B cell (primary cell): ENCODE data around the gene CERK. TPM values are rescaled to one million over a fixed set of nuclear protein-coding genes. Genes with fewer than 3 reads are reported as not detected.

ENCODE experiments used
- ATAC-seq: fragments of 200-7000 bp; cut with Tn5 transposase; one replicate; pipeline ENCODE4 v1.10.0; 2021; ENCODE audit warnings: low read depth, mild to moderate bottlenecking, moderate number of reproducible peaks, moderate library complexity
- CTCF ChIA-PET: fragments of 350-600 bp; sonication (Branson Sonifier 250); formaldehyde crosslinking; loops from one replicate; lab custom pipeline; 2021; ENCODE audit warnings: antibody characterized with exemption, inconsistent platforms; lab: Charles Lee
- POLR2A ChIA-PET: fragments of 350-600 bp; sonication (Branson Sonifier 250); formaldehyde crosslinking; loops from one replicate; lab custom pipeline; 2021; ENCODE audit warnings: antibody characterized with exemption; lab: Charles Lee
- DNase-seq: peaks from one replicate; pipeline ENCODE4 v3.0.0; 2013
- H2AFZ ChIP-seq: 2 replicates; pipeline ENCODE4 v1.6.1; 2012; ENCODE audit warnings: mild to moderate bottlenecking, low read depth, low read length; ENCODE audit not compliant: insufficient read depth, poor library complexity, severe bottlenecking
- H3K27ac ChIP-seq, 2 donors: 1 replicate in 1 of 2; 2 replicates in 1 of 2; pipeline ENCODE4 v1.5.1; 2012 to 2013; ENCODE audit warnings: low read length in 2 of 2, mild to moderate bottlenecking in 2 of 2, moderate library complexity in 1 of 2
- H3K27me3 ChIP-seq, 4 experiments: fragments of 200-600 bp in 1 of 4; sonication (generic) in 1 of 4; replicated peaks in 1 of 4; 1 replicate in 2 of 4; 2 replicates in 2 of 4; pipeline versions ENCODE4 v1.6.1 to v1.7.0; 2013 to 2016; ENCODE audit warnings: low read length in 3 of 4, mild to moderate bottlenecking in 2 of 4, mixed read lengths in 1 of 4, moderate library complexity in 1 of 4; ENCODE audit not compliant: insufficient read depth in 4 of 4, control insufficient read depth in 3 of 4; ENCODE audit errors: control extremely low read depth in 1 of 4
- H3K36me3 ChIP-seq, 2 experiments: replicated peaks in 1 of 2; 1 replicate in 1 of 2; 2 replicates in 1 of 2; pipeline versions ENCODE4 v1.6.1 to v1.7.1; 2013; ENCODE audit warnings: low read length in 1 of 2; ENCODE audit not compliant: insufficient read depth in 2 of 2, control insufficient read depth in 1 of 2; ENCODE audit errors: control extremely low read depth in 1 of 2, extremely low read depth in 1 of 2
- H3K4me1 ChIP-seq, 2 donors: fragments of 200-600 bp in 1 of 2; sonication (generic) in 1 of 2; 1 replicate in 1 of 2; 2 replicates in 1 of 2; pipeline versions ENCODE4 v1.5.1 to v1.6.1; 2013 to 2017; ENCODE audit warnings: low read length in 2 of 2; ENCODE audit not compliant: control insufficient read depth in 2 of 2, insufficient read depth in 2 of 2
- H3K4me2 ChIP-seq: replicated peaks from 2 replicates; pipeline ENCODE3; 2012; ENCODE audit warnings: mild to moderate bottlenecking, low read depth, low read length; ENCODE audit not compliant: poor library complexity, severe bottlenecking
- H3K4me3 ChIP-seq, 5 experiments: fragments of 200-600 bp in 1 of 5; sonication (generic) in 1 of 5; 1 replicate in 3 of 5; 2 replicates in 2 of 5; pipeline versions ENCODE4 v1.5.1 to v1.7.0; 2011 to 2016; ENCODE audit warnings: low read length in 4 of 5, mild to moderate bottlenecking in 4 of 5, low read depth in 2 of 5, control low read depth in 1 of 5, moderate library complexity in 1 of 5; ENCODE audit not compliant: insufficient read depth in 1 of 5; ENCODE audit errors: control extremely low read depth in 1 of 5, extremely low read depth in 1 of 5
- H3K79me2 ChIP-seq: fragments of 200-600 bp; sonication (generic); one replicate; pipeline ENCODE4 v1.6.0; 2016; ENCODE audit warnings: low read length; ENCODE audit not compliant: control insufficient read depth, insufficient read depth
- H3K9ac ChIP-seq: fragments of 200-600 bp; sonication (generic); 2 replicates; pipeline ENCODE4 v1.6.1; 2017; ENCODE audit warnings: mild to moderate bottlenecking, low read length, moderate library complexity
- H3K9me3 ChIP-seq, 3 donors: one replicate each; pipeline versions ENCODE4 v1.6.1 to v1.7.1; 2013; ENCODE audit warnings: low read length in 2 of 3; ENCODE audit not compliant: control insufficient read depth in 2 of 3, insufficient read depth in 1 of 3; ENCODE audit errors: control extremely low read depth in 1 of 3
- H4K20me1 ChIP-seq: 2 replicates; pipeline ENCODE4 v1.6.0; 2012; ENCODE audit warnings: mild to moderate bottlenecking, low read length; ENCODE audit not compliant: insufficient read depth, control insufficient read depth, poor library complexity, severe bottlenecking
- H3K27ac Mint-ChIP-seq: one replicate; pipeline ENCODE4 v1.8.0; 2021; ENCODE audit warnings: mixed read lengths
- H3K27me3 Mint-ChIP-seq: one replicate; pipeline ENCODE4 v1.8.0; 2021; ENCODE audit warnings: mixed read lengths
- H3K4me1 Mint-ChIP-seq: one replicate; pipeline ENCODE4 v1.8.0; 2021; ENCODE audit warnings: mixed read lengths
- H3K4me3 Mint-ChIP-seq: one replicate; pipeline ENCODE4 v1.8.0; 2021; ENCODE audit warnings: mixed read lengths
- H3K9me3 Mint-ChIP-seq: one replicate; pipeline ENCODE4 v1.8.0; 2022; ENCODE audit warnings: mixed read lengths; ENCODE audit not compliant: insufficient read depth
- CTCF ChIP-seq: fragments of 200-600 bp; IDR thresholded peaks from one replicate; pipeline ENCODE4 v1.8.0; 2022; ENCODE audit warnings: antibody characterized with exemption, mild to moderate bottlenecking
- EZH2 ChIP-seq: IDR thresholded peaks from 2 replicates; pipeline ENCODE4 v1.6.1; 2012; ENCODE audit warnings: borderline replicate concordance, low read depth, mild to moderate bottlenecking, moderate library complexity, low read length; ENCODE audit not compliant: insufficient read depth, poor library complexity, severe bottlenecking
- WGBS: methylation state at CpG from one replicate; pipeline ENCODE4 v1.1.5; 2013; ENCODE audit warnings: missing lambda C conversion rate; ENCODE audit not compliant: insufficient coverage; 5-methylcytosine and 5-hydroxymethylcytosine counted together
- intact Hi-C: fragments of 100-400 bp; cut with micrococcal nuclease; formaldehyde crosslinking; loops from one replicate; pipeline ENCODE4 v1.10.0; 2022
- polyA plus RNA-seq: library from polyadenylated mRNA; depleted of rRNA; stranded (reverse); fragments of >200 nt; gene quantifications from 2 replicates; pipeline ENCODE4 v1.2.3, GENCODE V29; 2012
- total RNA-seq, 2 donors: library from RNA; stranded (reverse); fragments of 120-200 nt in 1 of 2; gene quantifications; 1 replicate in 1 of 2; 2 replicates in 1 of 2; pipeline versions ENCODE4 v1.2.3 to v1.2.4, GENCODE V29; 2013 to 2022

CERK gene
- total and polyA plus RNA-seq, 2 donors (not counting 1 experiment from before 2014, with no cell fraction given) = 23.2 to 48.3 TPM

- H3K4me2 ChIP-seq = no peak overlapping the region
- ChIA-PET CTCF (interaction anchor here (0.8 kb wide), 1 partner anchor 94 kb away, joined by 4 read pairs; no protein-coding TSS in a partner anchor), POLR2A (no interaction called here)
- H3K4me3 ChIP-seq = no peak overlapping the region
- ATAC-seq (no peak), DNase-seq (no peak)
- no peak overlapping the region for H3K27ac ChIP-seq
- peaks cover 93% of the 10 kb centered on the region for H4K20me1 ChIP-seq
- no peak overlapping the region for H3K9ac ChIP-seq
- H3K36me3 ChIP-seq = peaks cover 0 to 29% of the 10 kb centered on the region in 2 experiments
- no peak overlapping the region for H2AFZ ChIP-seq
- no peaks in the 10 kb centered on the region for H3K9me3 ChIP-seq
- H3K4me3 Mint-ChIP-seq = no peak overlapping the region
- H3K27me3 ChIP-seq = no peaks in the 10 kb centered on the region
- H3K79me2 ChIP-seq = peaks cover 48% of the 10 kb centered on the region
- H3K9me3 Mint-ChIP-seq = no peaks in the 10 kb centered on the region
- TF ChIP-seq CTCF (no peak), EZH2 (no peak)
- H3K4me1 Mint-ChIP-seq = peaks cover 20% of the 10 kb centered on the region
- no peaks in the 10 kb centered on the region for H3K27me3 Mint-ChIP-seq
- intact Hi-C loops = no loop called here
- H3K4me1 ChIP-seq = peaks cover 10 to 12% of the 10 kb centered on the region in 2 donors
- 98% methylated on average over 5 of the region's 10 CpGs for WGBS
- no peak overlapping the region for H3K27ac Mint-ChIP-seq
Measured at GRCh38 chr22:46657655-46657953, 80.4 kb downstream of the CERK start.

- no peak overlapping the region for H3K4me3 Mint-ChIP-seq
- 94% methylated on average over 15 of the region's 15 CpGs for WGBS
- TF ChIP-seq CTCF (no peak), EZH2 (no peak)
- no peaks in the 10 kb centered on the region for H3K9me3 ChIP-seq
- no peak overlapping the region for H3K4me2 ChIP-seq
- H3K27ac ChIP-seq = no peak overlapping the region
- CTCF ChIA-PET = no interaction called here
- no peak overlapping the region for H3K4me3 ChIP-seq
- H3K27me3 Mint-ChIP-seq = no peaks in the 10 kb centered on the region
- H3K4me1 ChIP-seq = peaks cover 10 to 18% of the 10 kb centered on the region in 2 donors
- peaks cover 0 to 28% of the 10 kb centered on the region in 2 experiments for H3K36me3 ChIP-seq
- peaks cover 93% of the 10 kb centered on the region for H4K20me1 ChIP-seq
- DNase-seq (no peak), ATAC-seq (no peak)
- intact Hi-C loops = no loop called here
- peaks cover 54% of the 10 kb centered on the region for H3K79me2 ChIP-seq
- no peaks in the 10 kb centered on the region for H3K9me3 Mint-ChIP-seq
- no peak overlapping the region for H3K27ac Mint-ChIP-seq
- peaks cover 22% of the 10 kb centered on the region for H3K4me1 Mint-ChIP-seq
- H3K27me3 ChIP-seq = no peaks in the 10 kb centered on the region
- POLR2A ChIA-PET = no interaction called here
- no peak overlapping the region for H3K9ac ChIP-seq
- H2AFZ ChIP-seq = no peak overlapping the region
Measured at GRCh38 chr22:46656856-46657654, 81.0 kb downstream of the CERK start.
